Loucy (cell line): ENCODE measurements around the gene GPR107.

Source experiments
- H2AFZ ChIP-seq: fragments of 200-600 bp; sonication (generic); 2 replicates; pipeline ENCODE4 v1.6.0; 2016; ENCODE audit warnings: antibody characterized with exemption, mild to moderate bottlenecking, low read length, moderate library complexity
- H3F3A ChIP-seq: fragments of 200-600 bp; 2 replicates; pipeline ENCODE4 v1.6.0; 2016; ENCODE audit warnings: antibody characterized with exemption, low read depth, mild to moderate bottlenecking
- H3K27me3 ChIP-seq: fragments of 200-600 bp; sonication (generic); 2 replicates; pipeline ENCODE4 v1.6.1; 2014; ENCODE audit warnings: low read length, mild to moderate bottlenecking; ENCODE audit not compliant: insufficient read depth, poor library complexity, severe bottlenecking
- H3K36me3 ChIP-seq: fragments of 200-600 bp; sonication (generic); 2 replicates; pipeline ENCODE4 v1.6.1; 2016; ENCODE audit warnings: low read length; ENCODE audit not compliant: insufficient read depth
- H3K4me1 ChIP-seq: fragments of 200-600 bp; sonication (generic); 2 replicates; pipeline ENCODE4 v1.5.1; 2014; ENCODE audit warnings: low read length, mild to moderate bottlenecking; ENCODE audit not compliant: insufficient read depth, poor library complexity, severe bottlenecking
- H3K4me2 ChIP-seq: fragments of 200-600 bp; sonication (generic); 2 replicates; pipeline ENCODE4 v1.6.0; 2014; ENCODE audit warnings: antibody characterized with exemption, low read length, low read depth, mild to moderate bottlenecking; ENCODE audit not compliant: poor library complexity, severe bottlenecking
- H3K4me3 ChIP-seq: fragments of 200-600 bp; sonication (generic); 2 replicates; pipeline ENCODE4 v1.5.1; 2014; ENCODE audit warnings: low read length, mild to moderate bottlenecking, mixed read lengths; ENCODE audit not compliant: poor library complexity, severe bottlenecking
- H3K79me2 ChIP-seq: fragments of 200-600 bp; sonication (generic); 2 replicates; pipeline ENCODE4 v1.6.1; 2014; ENCODE audit warnings: low read length; ENCODE audit not compliant: insufficient read depth
- H3K9ac ChIP-seq: fragments of 200-600 bp; sonication (generic); 2 replicates; pipeline ENCODE4 v1.6.0; 2014; ENCODE audit warnings: mild to moderate bottlenecking, low read depth, low read length, moderate library complexity; ENCODE audit not compliant: poor library complexity, severe bottlenecking
- H3K9me2 ChIP-seq: fragments of 200-600 bp; sonication (generic); replicated peaks from 2 replicates; pipeline ENCODE4 v1.6.1; 2016; ENCODE audit warnings: low read depth, low read length, mixed read lengths
- H3K9me3 ChIP-seq: fragments of 200-600 bp; sonication (generic); 2 replicates; pipeline ENCODE4 v1.6.1; 2014; ENCODE audit warnings: mild to moderate bottlenecking, antibody characterized with exemption, low read length, low read depth; ENCODE audit not compliant: insufficient read depth
- H4K20me1 ChIP-seq: fragments of 200-600 bp; sonication (generic); 2 replicates; pipeline ENCODE4 v1.6.0; 2014; ENCODE audit warnings: antibody characterized with exemption, low read length, mild to moderate bottlenecking; ENCODE audit not compliant: insufficient read depth, poor library complexity, severe bottlenecking
- CTCF ChIP-seq: fragments of 200-600 bp; sonication (generic); conservative IDR thresholded peaks from 2 replicates; pipeline ENCODE4 v1.5.1; 2014; ENCODE audit warnings: mild to moderate bottlenecking, antibody characterized with exemption, low read length
- EZH2phosphoT487 ChIP-seq: fragments of 200-600 bp; IDR thresholded peaks from 2 replicates; pipeline ENCODE4 v1.6.1; 2018; ENCODE audit warnings: antibody characterized with exemption, mild to moderate bottlenecking, moderate library complexity, borderline replicate concordance

Gene GPR107

GRCh38 chr9:130165579-130165978 lies 111.9 kb downstream of the GPR107 start:
- Histone ChIP-seq H3K79me2 (no peaks in the 10 kb centered on the region), H3K27me3 (no peaks in the 10 kb centered on the region), H3F3A (no peaks in the 10 kb centered on the region), H3K9me2 (no peaks in the 10 kb centered on the region), H3K4me2 (no peak overlapping the region), H3K4me1 (no peaks in the 10 kb centered on the region), H3K9me3 (no peaks in the 10 kb centered on the region), H3K9ac (no peak overlapping the region), H2AFZ (no peak overlapping the region), H4K20me1 (no peaks in the 10 kb centered on the region), H3K36me3 (no peaks in the 10 kb centered on the region), H3K4me3 (no peak overlapping the region)
- TF ChIP-seq EZH2phosphoT487 (no peak), CTCF (no peak)

- Histone ChIP-seq H3K27me3 (no peaks in the 10 kb centered on the region), H3K9ac (no peak overlapping the region), H4K20me1 (no peaks in the 10 kb centered on the region), H3K4me1 (no peaks in the 10 kb centered on the region), H2AFZ (no peak overlapping the region), H3F3A (no peaks in the 10 kb centered on the region), H3K4me3 (no peak overlapping the region), H3K4me2 (no peak overlapping the region), H3K36me3 (no peaks in the 10 kb centered on the region), H3K79me2 (no peaks in the 10 kb centered on the region), H3K9me2 (no peaks in the 10 kb centered on the region), H3K9me3 (no peaks in the 10 kb centered on the region)
- TF ChIP-seq EZH2phosphoT487 (no peak), CTCF (no peak)
These were observed 112.7 kb downstream of the GPR107 start for GRCh38 chr9:130166399-130166798.

GRCh38 chr9:130167927-130168326 lies 114.2 kb downstream of the GPR107 start:
- Histone ChIP-seq H3F3A (no peaks in the 10 kb centered on the region), H3K4me2 (no peak overlapping the region), H2AFZ (no peak overlapping the region), H3K4me1 (no peaks in the 10 kb centered on the region), H3K4me3 (no peak overlapping the region), H3K79me2 (no peaks in the 10 kb centered on the region), H3K27me3 (no peaks in the 10 kb centered on the region), H3K9ac (no peak overlapping the region), H4K20me1 (no peaks in the 10 kb centered on the region), H3K36me3 (no peaks in the 10 kb centered on the region), H3K9me2 (no peaks in the 10 kb centered on the region), H3K9me3 (no peaks in the 10 kb centered on the region)
- TF ChIP-seq EZH2phosphoT487 (no peak), CTCF (no peak)
